ENCODE results near the gene RAB3D.

RAB3D gene

DNA sequence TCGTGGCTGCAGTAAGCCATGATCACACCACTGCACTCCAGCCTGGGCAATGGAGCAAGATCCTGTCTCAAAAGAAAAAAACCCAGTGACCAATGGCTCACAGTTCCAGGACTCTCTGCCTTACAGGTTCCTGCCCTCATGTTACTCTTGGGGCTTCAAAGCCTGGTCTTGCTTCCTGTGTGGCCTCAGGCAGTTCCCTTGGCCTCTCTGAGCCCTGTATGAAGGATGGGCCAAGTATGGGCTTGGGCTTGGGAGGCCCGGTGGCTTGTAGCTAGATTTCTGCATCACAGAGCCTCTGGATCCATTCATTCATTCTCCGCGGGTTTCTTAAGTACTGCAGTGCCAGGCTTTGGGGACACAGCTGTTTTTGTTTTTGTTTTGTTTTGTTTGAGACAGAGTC lies 44.3 kb downstream of the RAB3D start:
- no peak for DNase-seq (ENCODE audit: low spot score)

GRCh38 chr19:11293433-11294389 lies 45.7 kb downstream of the RAB3D start:
- DNase-seq (ENCODE audit: low spot score), result peak; percentile 74

DNA sequence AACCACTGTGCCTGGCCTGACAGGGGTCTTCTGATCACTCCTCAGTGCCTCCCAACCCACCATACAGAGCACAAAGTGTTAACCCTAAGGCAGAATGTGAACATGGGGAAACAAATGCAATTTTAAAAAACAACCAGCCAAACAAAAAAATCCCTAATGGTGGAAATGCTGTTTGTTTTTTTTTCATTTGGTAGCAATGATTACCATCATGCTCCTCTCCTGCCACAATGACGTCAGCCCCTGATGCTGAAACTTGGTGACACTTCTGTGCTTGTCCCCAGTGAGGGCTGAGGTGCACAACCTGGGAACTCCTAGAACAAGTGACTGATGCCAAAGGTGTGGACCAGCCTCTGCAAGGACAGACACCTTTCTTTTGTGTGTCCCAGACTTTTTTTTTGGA lies 47.5 kb downstream of the RAB3D start:
- DNase-seq (ENCODE audit: low spot score), result no peak

DNA sequence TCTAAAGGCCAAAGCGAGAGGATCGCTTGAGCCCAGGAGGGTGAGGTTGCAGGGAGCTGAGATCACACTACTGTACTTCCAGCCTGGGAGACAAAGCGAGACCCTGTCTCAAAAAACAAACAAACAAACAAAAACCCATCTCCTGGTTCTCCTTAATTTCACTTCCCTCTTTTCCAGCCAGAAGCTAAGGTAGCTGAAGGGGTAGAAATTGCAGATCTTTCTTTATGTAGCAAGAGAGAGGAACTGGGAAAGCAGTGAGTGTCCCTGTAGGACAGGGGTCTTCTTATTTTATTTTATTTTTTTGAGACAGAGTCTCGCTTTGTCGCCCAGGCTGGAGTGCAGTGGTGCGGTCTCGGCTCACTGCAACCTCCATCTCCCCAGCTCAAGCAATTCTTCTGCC lies 48.0 kb downstream of the RAB3D start:
- DNase-seq (ENCODE audit: low spot score), result no peak

DNA sequence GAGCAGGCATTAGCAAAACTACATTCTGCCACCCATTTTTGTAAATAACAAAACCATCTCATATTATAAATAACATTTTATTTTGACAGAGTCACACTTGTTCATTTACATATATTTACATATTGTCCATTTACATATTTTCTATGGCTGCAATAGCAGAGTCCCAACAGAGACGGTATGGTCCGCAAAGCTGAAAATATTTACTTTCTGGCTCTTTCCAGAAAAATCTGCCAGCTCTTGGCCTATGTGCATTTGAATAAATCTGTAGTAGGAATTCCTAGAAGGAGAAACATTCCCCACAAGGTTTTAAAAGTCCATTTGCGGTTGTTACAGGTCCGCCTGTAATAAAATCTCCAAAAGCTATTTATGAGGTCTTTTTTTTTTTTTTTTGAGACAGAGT lies 49.2 kb downstream of the RAB3D start:
- no peak for DNase-seq (ENCODE audit: low spot score)

GRCh38 chr19:11288349-11288748 lies 51.1 kb downstream of the RAB3D start:
- no peak for DNase-seq (ENCODE audit: low spot score)

DNA sequence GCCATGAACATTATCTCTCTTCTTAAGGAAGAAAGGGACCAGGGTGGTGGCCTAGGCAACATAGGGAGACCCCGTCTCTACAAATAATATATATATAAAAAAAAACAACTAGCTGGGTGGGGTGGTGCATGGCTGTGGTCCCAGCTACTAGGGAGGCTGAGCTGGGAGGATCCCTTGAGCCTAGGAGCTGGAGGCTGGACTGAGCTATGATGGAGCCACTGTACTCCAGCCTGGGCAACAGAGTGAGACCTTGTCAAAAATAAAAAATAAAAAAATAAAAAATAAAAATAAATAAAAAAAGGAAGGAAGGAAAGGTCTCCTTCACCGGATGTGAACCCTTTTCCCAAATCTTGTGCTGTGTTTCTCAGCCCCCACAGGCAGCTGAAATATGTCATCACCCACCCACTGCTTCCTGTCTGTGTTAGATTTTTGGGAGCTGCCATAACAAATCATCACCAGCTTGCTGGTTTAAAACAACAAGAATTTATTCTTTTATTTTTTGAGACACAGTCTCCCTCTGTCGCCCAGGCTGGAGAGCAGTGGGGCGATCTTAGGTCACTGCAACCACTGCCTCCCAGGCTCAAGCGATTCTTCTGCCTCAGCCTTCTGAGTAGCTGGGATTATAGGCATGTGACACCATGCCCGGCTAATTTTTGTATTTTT lies 53.0 kb downstream of the RAB3D start:
- no peak for DNase-seq (ENCODE audit: low spot score)

DNA sequence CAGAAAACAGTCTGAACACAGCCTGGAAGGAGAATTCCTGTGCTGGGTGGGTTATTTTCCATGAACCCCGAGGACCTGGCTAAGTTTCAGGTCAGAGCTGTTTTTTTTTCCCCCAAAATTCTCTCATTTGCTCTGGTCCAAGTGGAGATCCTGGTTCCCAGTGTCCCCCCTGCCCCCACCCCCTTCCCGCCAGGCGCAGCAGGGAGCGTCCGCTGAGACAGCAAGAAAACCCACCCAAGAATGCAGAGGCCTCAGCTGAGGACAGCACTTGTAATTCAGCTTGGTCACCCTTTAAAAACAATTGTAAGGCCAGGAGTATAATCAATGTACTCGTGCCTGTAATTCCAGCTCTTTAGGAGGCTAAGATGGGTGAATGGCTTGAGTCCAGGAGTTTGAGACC lies 54.9 kb downstream of the RAB3D start:
- no peak for DNase-seq (ENCODE audit: low spot score)

DNA sequence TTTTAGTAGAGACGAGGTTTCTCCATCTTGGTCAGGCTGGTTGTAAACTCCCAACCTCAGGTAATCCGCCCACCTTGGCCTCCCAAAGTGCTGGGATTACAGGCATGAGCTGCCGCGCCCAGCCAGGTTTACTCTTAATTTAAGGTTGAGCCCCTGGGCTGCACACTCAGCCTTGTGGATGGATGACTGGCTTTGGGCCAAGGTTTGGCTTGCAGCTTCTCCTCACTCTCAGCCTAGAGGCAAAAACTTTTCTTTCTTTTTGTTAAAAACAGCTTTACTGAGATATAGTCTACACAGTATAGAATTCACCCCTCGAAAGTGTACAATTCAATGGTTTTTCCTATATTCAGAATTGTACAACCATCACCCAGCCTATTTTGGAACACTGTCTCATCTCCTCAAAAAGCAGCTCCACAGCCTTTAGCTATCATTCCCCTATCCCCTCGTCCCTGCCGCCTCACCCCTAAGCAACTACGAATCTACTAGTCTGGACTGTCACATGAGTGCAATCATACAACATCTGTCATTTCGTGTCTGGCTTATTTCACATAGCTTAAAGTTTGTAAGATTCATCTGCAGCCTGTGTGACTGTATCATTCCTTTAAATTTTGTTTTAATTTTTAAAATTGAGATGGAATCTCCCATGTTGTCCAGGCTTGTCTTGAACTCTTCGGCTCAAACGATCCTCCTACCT lies 58.0 kb downstream of the RAB3D start:
- no peak for DNase-seq (ENCODE audit: low spot score)

DNA sequence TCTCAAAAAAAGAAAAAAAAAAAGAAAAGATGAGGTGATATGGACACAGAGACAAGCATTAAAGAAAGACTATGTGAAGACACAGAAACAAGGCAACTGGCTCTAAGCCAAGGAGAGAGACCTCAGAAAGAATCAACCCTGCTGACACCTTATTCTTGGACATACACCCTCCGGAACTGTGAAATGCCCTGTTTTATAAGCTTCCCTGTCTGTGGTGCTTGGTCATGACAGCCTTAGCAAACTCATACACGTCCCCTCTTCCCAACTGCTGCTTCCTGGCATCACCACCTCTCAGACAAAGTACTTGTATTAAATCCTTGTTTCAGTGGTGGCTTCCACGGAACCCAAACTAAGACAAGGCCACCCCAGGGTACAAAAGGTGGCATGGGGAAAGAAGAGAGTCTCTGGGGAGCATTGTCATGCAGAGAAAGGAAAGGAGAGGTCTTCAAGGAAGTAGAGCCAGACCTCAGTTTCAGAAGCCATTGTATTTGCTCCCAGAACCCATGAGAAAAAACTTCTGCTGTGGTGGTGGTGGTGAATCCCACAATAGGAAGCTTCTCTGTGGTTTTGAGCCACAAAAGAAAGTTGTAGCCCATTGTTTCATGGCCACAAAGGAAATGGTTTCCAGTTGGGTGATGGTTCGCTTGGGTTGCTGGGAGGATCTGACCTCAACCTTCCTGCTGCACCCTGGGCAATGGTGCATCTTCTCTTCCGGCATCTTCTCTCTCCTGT lies 59.8 kb downstream of the RAB3D start:
- peak; percentile 52 for DNase-seq (ENCODE audit: low spot score)

DNA sequence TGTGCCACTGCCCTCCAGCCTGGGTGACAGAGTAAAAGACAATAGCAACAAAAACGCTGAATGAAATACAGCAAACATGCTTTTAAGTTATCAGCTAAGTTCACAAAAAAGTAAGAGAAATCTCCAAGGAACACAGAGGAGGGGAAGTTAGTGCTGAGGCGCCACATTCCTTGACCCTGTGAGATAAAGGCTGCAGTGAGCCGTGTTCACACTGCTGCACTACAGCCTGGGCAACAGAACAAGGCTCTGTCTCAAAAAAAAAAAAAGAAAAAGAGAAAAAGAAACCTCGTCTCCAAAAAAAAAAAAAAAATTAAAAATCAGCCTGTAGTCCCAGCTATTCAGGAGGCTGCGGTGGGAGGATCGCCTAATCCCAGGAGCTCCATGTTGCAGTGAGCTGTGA lies 60.8 kb downstream of the RAB3D start:
- DNase-seq (ENCODE audit: low spot score), result no peak

GRCh38 chr19:11274533-11275086 lies 64.8 kb downstream of the RAB3D start:
- DNase-seq (ENCODE audit: low spot score), result no peak

DNA sequence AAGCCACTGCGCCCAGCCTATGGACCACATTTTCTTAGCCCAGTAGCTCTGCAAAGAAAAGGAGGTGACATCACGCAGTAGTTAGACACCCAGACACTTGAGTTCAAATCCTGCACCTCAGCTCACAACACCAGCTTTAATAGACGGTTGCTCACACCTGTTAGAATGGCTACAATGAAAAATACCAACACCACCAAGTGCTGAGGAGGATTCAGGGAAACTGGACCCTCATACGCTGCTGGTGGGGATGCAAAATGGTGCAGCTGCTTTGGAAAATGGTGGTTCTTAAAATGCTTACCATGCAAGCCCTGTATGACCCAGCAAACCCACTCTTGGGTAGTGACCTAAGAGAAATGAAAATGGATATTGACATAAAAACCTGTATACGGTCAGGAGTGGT lies 65.5 kb downstream of the RAB3D start:
- no peak for DNase-seq (ENCODE audit: low spot score)

DNA sequence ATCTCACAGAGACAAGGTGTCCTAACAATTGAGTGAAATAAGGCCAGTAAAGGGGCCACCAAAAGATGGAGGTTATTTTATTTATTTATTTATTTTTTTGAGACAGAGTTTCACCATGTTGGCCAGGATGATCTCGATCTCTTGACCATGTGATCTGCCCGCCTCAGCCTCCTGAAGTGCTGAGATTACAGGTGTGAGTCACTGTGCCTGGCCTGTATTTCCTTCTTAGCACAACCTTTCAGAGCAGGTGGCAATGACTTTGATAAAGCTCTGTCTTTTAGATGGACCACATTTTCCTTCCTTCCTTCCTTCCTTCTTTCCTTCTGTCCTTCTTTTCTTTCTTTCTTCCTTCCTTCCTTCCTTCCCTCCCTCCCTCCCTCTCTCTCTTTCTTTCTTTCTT lies 66.2 kb downstream of the RAB3D start:
- no peak for DNase-seq (ENCODE audit: low spot score)
